Body of pancreas (tissue), 4 donors: ENCODE results near the gene PARK7.

Experiments
- POLR2A ChIP-seq, 3 donors: fragments of 450-650 bp; IDR thresholded peaks; one replicate each; pipeline ENCODE4 v1.6.1; 2016; ENCODE audit warnings: antibody characterized with exemption in 3 of 3, mild to moderate bottlenecking in 2 of 3
- TF ChIP-seq, protein P1 (sequence below), 7 experiments: fragments of 450-650 bp in 4 of 7; fragments of 200-600 bp in 3 of 7; sonication (generic) in 3 of 7; IDR thresholded peaks; one replicate each; pipeline ENCODE4 v1.5.1; 2016 to 2019; ENCODE audit warnings: antibody characterized with exemption in 7 of 7

DNA sequence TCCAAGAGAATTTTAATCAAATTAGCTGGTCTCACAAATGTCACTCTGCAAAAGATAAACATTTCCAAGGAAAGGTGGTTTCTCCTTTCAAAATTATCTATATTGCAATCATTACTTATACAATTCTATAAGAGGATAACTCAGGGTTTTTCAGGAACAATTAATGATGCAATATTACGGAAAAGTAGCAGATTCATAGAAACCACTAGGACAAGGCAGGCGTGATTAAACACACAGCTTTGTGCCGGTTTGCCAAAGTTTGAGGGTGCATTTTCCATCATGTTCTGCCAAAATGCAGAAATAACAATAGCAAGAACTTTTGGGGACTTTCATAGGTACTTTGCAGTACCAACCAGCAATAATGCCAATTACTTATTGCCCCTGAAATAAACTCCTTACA, 21.5 kb upstream of the PARK7 start:
- TF ChIP-seq, protein P1, sequence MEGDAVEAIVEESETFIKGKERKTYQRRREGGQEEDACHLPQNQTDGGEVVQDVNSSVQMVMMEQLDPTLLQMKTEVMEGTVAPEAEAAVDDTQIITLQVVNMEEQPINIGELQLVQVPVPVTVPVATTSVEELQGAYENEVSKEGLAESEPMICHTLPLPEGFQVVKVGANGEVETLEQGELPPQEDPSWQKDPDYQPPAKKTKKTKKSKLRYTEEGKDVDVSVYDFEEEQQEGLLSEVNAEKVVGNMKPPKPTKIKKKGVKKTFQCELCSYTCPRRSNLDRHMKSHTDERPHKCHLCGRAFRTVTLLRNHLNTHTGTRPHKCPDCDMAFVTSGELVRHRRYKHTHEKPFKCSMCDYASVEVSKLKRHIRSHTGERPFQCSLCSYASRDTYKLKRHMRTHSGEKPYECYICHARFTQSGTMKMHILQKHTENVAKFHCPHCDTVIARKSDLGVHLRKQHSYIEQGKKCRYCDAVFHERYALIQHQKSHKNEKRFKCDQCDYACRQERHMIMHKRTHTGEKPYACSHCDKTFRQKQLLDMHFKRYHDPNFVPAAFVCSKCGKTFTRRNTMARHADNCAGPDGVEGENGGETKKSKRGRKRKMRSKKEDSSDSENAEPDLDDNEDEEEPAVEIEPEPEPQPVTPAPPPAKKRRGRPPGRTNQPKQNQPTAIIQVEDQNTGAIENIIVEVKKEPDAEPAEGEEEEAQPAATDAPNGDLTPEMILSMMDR (IDR thresholded peaks at IDR 0.05), result no peak
- no peak for TF ChIP-seq POLR2A (IDR thresholded peaks at IDR 0.05)
